GM19395 (cell line): ENCODE data around the gene SLC25A21.

Experiments
- ATAC-seq: cut with Tn5 transposase; IDR thresholded peaks from one replicate; pipeline ENCODE4 v1.9.1; 2021; ENCODE audit warnings: mild to moderate bottlenecking, moderate library complexity; ENCODE audit not compliant: unreplicated experiment

SLC25A21 gene

GRCh38 chr14:36791402-36791801, 381.0 kb downstream of the SLC25A21 start:
- ATAC-seq: no peak

- no peak for ATAC-seq
Observed at GRCh38 chr14:36785511-36785910, 386.9 kb downstream of the SLC25A21 start.

GRCh38 chr14:36784541-36784940, 387.9 kb downstream of the SLC25A21 start:
- no peak for ATAC-seq

GRCh38 chr14:36781897-36782296, 390.5 kb downstream of the SLC25A21 start:
- no peak for ATAC-seq

DNA sequence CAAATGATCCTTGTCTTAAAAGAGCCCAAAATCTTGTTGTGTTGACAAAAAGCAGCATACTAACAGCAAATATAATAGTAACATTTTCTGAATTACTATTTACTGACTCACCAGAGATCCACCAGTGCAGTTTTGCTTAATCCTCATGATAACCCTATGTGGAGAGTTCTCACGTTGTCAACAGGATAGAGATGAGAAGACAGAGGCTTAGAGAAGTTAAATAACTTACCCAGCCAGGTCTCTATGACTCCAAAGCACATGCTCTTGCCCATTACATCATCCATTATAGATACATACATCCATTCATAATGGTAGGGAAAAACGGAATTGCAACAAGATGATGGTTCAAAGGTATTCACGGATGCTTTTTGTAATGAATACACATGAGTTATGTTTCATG, 398.8 kb downstream of the SLC25A21 start:
- ATAC-seq: no peak

- no peak for ATAC-seq
Observed at GRCh38 chr14:36773136-36773540, 399.3 kb downstream of the SLC25A21 start.

- ATAC-seq: no peak
Observed at GRCh38 chr14:36771028-36771640, 401.3 kb downstream of the SLC25A21 start.

DNA sequence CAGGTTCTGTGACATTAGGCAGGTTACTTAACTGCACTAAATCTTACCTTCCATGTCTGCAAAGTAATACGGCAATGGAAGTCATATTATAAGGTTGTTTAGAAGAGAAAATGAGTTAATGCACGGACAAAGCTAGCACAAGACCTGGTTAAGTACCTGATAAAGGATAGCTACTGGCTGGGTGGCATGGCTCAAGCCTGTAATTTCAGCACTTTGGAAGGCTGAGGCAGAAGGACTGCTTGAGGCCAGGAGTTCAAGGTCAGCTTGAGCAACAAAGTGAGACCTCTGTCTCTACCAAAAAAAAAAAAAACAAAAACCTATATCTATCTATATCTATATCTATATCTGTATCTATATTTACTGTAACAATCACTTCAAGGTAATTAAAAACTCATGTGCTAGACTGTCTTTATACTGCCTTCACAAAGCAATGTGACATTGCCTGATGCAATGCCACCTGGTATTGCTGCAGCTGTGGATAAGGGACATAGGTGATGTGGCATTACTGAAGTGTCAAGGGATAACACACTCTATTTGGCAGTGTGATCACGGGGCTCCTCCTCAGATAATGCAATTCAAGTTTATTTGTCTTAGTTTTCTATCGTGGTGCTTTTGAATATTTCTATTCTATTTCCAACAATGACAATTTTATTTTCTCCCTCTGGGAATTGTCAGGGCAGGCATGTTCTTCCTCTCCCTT, 403.6 kb downstream of the SLC25A21 start:
- ATAC-seq: no peak

DNA sequence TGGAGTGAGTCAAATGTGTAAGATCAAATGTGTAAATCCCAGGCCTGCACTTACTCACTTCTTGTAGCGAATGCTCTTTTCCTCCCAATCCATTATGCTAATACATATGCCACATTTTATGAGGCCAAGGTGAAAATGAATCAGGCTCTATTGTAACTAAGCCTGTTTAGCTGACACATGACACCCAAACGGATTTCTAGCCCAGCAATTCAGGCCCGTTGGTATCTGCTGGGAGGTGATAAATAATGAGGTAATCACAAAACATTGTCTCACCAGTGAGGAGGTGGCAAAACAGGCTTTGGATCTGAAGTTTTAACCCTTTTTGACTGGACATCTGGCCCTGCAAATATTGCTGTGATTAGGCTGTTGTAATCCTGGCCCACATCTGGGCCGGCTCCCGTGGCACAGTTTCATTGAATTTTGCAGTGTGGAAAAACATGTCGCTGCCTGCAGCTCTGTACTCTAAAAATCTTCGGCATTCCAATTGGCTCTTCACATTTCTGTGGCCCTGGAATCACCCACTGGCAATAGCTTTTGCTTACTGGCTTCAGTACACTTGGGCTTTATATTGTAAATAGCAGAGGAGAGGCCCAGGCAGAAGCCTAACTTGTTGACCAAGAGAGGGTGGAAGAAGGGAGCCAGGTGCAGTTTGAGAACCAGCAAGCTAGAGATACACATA, 404.7 kb downstream of the SLC25A21 start:
- no peak for ATAC-seq

GRCh38 chr14:36766974-36767373, 405.4 kb downstream of the SLC25A21 start:
- ATAC-seq: no peak

DNA sequence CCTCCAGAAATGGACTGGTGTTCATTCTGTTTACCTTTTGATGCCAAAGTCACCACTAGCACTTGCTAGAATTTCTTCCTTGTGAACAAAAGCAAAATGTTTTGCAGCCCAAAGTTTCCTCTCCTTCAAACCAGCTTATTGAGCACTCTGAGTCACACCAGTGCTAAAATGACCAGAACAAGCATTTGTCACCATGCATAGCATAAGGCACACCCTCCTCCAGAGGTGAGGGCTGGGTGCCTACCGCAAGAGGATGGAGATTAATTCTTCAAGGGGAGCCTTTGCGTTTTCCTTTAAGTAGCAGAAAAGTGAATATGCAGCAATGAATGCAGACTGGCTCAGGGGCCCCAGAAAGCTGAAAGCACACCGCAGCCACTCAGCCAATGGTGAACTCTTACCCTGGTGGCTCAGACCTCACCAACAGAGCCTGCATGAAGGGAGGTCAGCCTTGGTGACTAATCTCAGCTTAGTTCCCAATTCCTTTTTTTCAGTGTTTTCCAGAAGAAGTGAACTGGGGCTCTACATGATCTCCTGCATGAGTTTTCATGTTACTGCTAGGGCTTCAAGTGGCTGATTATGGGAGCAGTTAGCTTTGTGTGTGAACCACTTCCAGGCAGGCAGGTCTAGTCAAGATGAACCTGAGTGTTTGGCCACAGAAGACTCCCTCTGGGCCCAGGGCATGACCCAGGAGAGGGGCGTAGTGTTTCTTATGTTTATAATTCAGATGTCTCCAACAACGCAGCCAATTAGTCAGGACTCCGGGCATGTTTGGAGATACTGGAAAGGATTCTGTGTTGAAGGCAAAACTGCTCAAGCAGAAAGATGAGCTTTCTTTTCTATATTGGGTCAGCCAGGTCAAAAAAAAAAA, 414.4 kb downstream of the SLC25A21 start:
- ATAC-seq: no peak

- ATAC-seq: no peak
Observed at GRCh38 chr14:36756226-36756625, 416.2 kb downstream of the SLC25A21 start.

- ATAC-seq: no peak
Observed at GRCh38 chr14:36755756-36756155, 416.6 kb downstream of the SLC25A21 start.

GRCh38 chr14:36751920-36752319, 420.5 kb downstream of the SLC25A21 start:
- no peak for ATAC-seq

DNA sequence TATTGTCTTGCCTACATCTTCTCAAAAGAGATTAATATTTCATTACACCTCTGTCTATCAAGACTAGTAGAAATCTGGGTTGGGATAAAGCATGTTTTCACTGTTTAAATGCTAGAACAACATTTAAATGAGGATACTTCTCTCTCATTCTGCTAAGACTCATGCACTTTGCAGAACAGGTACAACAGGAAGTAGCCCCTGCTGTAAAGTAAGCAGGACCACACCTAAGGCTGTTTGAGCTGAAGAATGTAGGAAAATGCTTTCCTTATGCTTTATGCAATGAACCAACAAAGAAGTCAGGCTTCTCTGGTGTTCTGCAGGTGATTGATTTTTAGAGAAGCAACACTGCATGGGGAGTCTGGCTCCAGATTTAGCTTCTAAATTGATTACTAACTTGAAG, 421.3 kb downstream of the SLC25A21 start:
- no peak for ATAC-seq

DNA sequence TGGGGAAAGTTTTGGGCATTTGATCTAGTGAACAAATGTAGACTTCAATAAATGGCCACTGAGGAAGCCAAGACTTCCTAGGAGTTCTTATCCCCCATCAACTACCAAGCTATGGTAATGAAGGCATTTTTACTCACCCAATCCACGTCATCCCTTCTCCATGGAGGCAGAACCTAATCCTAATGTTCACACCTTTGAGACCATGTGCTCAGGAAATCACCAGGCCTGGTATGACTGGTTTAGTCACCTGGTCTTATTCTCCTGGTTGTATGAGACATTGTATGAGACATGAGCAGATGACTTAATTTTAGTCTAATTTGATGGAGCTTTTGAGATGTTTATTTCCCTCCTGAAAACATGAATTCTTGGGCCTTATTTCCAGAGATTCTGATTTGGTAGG, 422.2 kb downstream of the SLC25A21 start:
- no peak for ATAC-seq

DNA sequence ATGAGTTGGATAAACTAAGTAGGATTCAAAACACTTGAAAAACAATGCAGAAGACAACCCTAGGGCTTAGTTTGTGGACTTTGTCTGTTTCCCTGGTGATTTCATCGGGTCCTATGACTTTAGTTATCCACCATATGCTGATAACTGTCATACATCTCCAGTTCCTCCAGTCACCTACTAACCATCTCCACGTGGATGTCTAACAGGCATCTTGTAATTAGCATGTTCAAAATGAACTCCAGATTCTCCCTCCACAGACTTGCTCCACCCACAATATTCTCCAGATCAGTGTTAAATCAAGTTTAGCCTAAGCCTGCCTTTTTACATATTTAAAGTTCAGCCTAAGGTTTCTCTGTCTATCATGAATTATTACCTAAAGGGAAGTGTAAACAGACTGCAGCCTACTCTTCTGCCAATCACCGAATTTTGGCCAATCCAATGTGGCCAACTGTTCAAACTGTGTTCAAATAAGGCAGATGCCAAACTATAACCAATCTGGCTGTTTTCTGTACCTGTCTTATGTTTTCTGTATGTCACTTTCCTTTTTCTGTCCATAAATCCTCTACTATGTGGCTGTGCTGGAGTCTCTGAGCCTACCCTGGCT, 423.7 kb downstream of the SLC25A21 start:
- ATAC-seq: no peak

DNA sequence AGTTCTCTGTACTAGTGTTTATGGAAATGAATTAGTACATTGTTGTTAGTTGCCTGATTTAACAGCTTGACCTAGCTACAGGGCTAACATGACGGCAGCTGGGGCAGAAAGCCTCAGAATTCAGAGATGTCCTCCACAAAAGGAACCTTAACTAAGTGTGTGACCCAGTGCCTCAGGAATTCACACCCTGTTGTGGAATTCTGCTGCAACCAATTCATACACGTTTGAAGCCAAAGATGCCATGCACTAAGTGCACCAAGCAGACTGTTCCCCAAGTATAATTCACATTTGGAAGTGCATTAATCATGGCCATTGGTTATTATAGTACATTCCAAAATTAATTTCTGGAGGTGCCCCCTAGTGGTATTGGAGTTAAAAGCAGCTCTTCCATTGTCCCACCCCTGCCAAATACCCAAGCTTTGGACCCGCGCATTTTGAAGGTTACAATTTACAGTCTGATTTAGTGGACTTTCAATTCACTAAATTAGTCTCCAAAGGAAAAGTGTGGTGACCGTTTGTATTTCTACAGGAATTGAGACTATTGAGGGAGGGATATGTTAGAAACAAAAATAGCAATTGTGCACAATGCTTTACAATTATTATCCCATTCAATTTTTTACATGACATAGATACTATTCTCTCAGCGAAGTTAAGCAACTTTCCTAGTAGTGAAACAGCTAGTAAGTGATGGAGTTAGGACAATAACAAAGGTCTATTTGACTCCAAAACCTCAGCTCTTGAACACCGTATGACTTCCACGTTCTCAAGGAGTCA, 424.8 kb downstream of the SLC25A21 start:
- peak; percentile 58 for ATAC-seq

- no peak for ATAC-seq
Observed at GRCh38 chr14:36746872-36747271, 425.5 kb downstream of the SLC25A21 start.

GRCh38 chr14:36741858-36742257, 430.5 kb downstream of the SLC25A21 start:
- no peak for ATAC-seq
